Epidermal melanocyte (primary cell): ENCODE data around the gene ZNF638.

Source experiments
- DNase-seq: peaks from one replicate; pipeline ENCODE4 v3.0.0; 2011; ENCODE audit warnings: low spot score; ENCODE audit not compliant: insufficient read length

Gene ZNF638

GRCh38 chr2:71469403-71470398, 138.1 kb downstream of the ZNF638 start:
- no peak for DNase-seq

GRCh38 chr2:71471276-71471675, 139.7 kb downstream of the ZNF638 start:
- no peak for DNase-seq

GRCh38 chr2:71472019-71472418, 140.4 kb downstream of the ZNF638 start:
- DNase-seq = no peak

- DNase-seq = no peak
Measured at GRCh38 chr2:71473346-71474031, 141.9 kb downstream of the ZNF638 start.

GRCh38 chr2:71474116-71474743, 142.6 kb downstream of the ZNF638 start:
- DNase-seq = no peak

DNA sequence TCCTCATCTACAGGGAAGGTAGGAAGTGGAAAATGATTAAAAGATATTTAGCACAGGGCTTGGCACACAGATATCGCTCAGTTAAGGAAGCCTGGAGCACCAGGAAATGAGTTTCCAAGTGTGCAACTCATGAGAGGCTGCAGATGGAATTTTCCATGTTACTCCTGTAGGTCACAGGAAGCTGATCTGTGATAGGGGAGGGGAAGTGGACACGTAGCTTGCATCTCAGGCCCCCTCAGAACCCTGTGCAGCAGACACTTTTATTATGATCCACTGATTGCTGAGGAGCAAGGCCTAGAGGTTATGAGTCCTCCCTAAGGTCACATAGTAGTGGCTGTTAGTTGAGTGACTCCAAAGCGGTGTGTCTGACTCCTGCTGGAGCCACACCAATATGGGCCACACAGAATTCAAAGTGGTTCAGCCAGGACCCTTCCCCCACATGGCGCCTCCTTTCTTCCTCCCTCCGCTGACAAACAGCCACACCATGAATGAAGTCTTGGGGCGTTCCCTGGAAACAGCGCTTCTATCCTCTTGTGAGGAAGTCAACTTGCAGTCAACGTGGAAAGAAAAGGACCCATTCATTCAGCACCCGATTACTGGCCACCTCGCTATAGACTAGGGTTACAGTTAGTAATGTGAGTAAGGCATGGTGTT, 143.3 kb downstream of the ZNF638 start:
- no peak for DNase-seq

DNA sequence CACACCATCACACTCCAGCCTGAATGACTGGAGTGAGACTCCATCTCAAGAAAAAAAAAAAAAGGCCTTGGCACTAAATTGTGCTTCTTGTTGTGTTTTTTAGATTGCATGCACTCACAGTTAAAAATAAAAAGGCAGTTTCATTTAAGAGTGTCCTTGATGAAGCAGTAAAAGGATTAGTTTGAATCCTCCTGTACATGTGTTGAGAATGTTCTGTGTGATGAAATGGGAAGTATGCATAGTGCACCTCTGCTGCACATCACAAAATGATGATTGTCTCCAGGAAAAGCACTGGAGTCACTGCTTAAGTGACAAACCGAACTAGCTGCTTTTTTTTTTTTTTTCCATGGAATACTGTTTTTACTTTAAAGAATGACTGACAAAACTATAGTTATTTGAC, 144.9 kb downstream of the ZNF638 start:
- no peak for DNase-seq

GRCh38 chr2:71477231-71477691, 145.7 kb downstream of the ZNF638 start:
- DNase-seq = no peak

GRCh38 chr2:71478806-71479205, 147.2 kb downstream of the ZNF638 start:
- DNase-seq = no peak

- DNase-seq = no peak
Measured at GRCh38 chr2:71479261-71479660, 147.7 kb downstream of the ZNF638 start.

GRCh38 chr2:71481111-71481510, 149.5 kb downstream of the ZNF638 start:
- no peak for DNase-seq

GRCh38 chr2:71482055-71482454, 150.5 kb downstream of the ZNF638 start:
- DNase-seq = no peak

- DNase-seq = no peak
Measured at GRCh38 chr2:71483246-71483645, 151.7 kb downstream of the ZNF638 start.

DNA sequence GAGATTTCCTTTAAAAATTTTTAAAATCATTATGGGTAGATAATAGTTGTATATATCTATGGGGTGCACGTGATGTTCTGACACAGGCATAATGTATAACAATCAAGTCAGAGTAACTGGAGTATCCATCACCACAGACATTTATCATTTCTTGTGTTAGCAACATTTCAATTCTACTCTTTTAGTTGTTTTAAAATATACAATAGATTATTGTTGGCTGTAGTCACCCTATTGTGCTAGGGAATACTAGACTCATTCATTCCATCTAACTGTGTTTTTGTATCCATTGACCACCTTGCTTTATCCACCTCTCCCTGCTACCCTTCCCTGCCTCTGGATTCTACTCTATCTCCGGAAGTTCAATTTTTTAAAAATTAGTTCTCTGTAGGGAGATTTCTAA, 152.8 kb downstream of the ZNF638 start:
- DNase-seq = no peak
